H9 (cell line): ENCODE data around the gene CD300A. TPM values are rescaled to one million over a fixed set of nuclear protein-coding genes. Genes with fewer than 3 reads are reported as not detected.
A peak's percentile ranks its signal among the peaks of the same experiment; 100 is the strongest.

ENCODE experiments used
- DNase-seq: peaks from one replicate; pipeline ENCODE4 v3.0.0-alpha.2; 2017
- H2AFZ ChIP-seq: one replicate; pipeline ENCODE4 v1.6.1; 2013; ENCODE audit warnings: mild to moderate bottlenecking, low read length, control low read depth, moderate library complexity
- H2AK5ac ChIP-seq: 2 replicates; pipeline ENCODE4 v1.6.1; 2013; ENCODE audit warnings: low read length, control low read depth, mixed read lengths; ENCODE audit not compliant: insufficient read length
- H2BK120ac ChIP-seq: one replicate; pipeline ENCODE4 v1.6.1; 2013; ENCODE audit warnings: low read depth, mild to moderate bottlenecking, low read length, control low read depth, inconsistent platforms; ENCODE audit not compliant: poor library complexity, severe bottlenecking
- H2BK12ac ChIP-seq: 2 replicates; pipeline ENCODE4 v1.6.1; 2013; ENCODE audit warnings: low read length, control low read depth, mixed read lengths, low read depth; ENCODE audit not compliant: insufficient read length
- H2BK15ac ChIP-seq: 2 replicates; pipeline ENCODE4 v1.6.1; 2013; ENCODE audit warnings: low read depth, low read length, control low read depth
- H2BK20ac ChIP-seq: one replicate; pipeline ENCODE4 v1.6.1; 2013; ENCODE audit warnings: low read depth, mild to moderate bottlenecking, low read length, control low read depth, inconsistent platforms; ENCODE audit not compliant: poor library complexity, severe bottlenecking
- H2BK5ac ChIP-seq: 2 replicates; pipeline ENCODE4 v1.6.1; 2013; ENCODE audit warnings: low read length, control low read depth, mixed read lengths; ENCODE audit not compliant: insufficient read length
- H3K14ac ChIP-seq: 2 replicates; pipeline ENCODE4 v1.6.1; 2013; ENCODE audit warnings: low read length, control low read depth; ENCODE audit not compliant: insufficient read depth
- H3K18ac ChIP-seq: 2 replicates; pipeline ENCODE4 v1.6.1; 2013; ENCODE audit warnings: low read depth, mild to moderate bottlenecking, mixed read lengths, low read length, control low read depth; ENCODE audit not compliant: insufficient read length
- H3K23ac ChIP-seq: 2 replicates; pipeline ENCODE4 v1.6.1; 2013; ENCODE audit warnings: low read length, control low read depth, mixed read lengths, low read depth; ENCODE audit not compliant: insufficient read length
- H3K23me2 ChIP-seq: 2 replicates; pipeline ENCODE4 v1.6.1; 2013; ENCODE audit warnings: low read depth, mild to moderate bottlenecking, mixed read lengths, low read length, control low read depth; ENCODE audit not compliant: insufficient read length, poor library complexity, severe bottlenecking
- H3K27ac ChIP-seq: 2 replicates; pipeline ENCODE4 v1.5.1; 2013; ENCODE audit warnings: low read length, control low read depth, mixed read lengths, low read depth; ENCODE audit not compliant: insufficient read length
- H3K27me3 ChIP-seq: 2 replicates; pipeline ENCODE4 v1.6.1; 2013; ENCODE audit warnings: low read length, control low read depth, inconsistent platforms; ENCODE audit not compliant: insufficient read depth
- H3K4ac ChIP-seq: 2 replicates; pipeline ENCODE4 v1.6.1; 2013; ENCODE audit warnings: low read depth, mild to moderate bottlenecking, control low read depth, inconsistent platforms, low read length, moderate library complexity
- H3K4me1 ChIP-seq: 2 replicates; pipeline ENCODE4 v1.6.1; 2013; ENCODE audit warnings: low read length, control low read depth, inconsistent platforms; ENCODE audit not compliant: insufficient read depth
- H3K4me2 ChIP-seq: 2 replicates; pipeline ENCODE4 v1.6.1; 2013; ENCODE audit warnings: low read length, control low read depth, mixed read lengths; ENCODE audit not compliant: insufficient read length, insufficient read depth
- H3K56ac ChIP-seq: 2 replicates; pipeline ENCODE4 v1.6.1; 2013; ENCODE audit warnings: low read depth, mild to moderate bottlenecking, mixed read lengths, low read length, control low read depth; ENCODE audit not compliant: insufficient read length
- H3K79me1 ChIP-seq: 2 replicates; pipeline ENCODE4 v1.6.1; 2013; ENCODE audit warnings: low read depth, mild to moderate bottlenecking, moderate library complexity, low read length, control low read depth, inconsistent platforms; ENCODE audit not compliant: insufficient read depth, poor library complexity, severe bottlenecking
- H3K79me2 ChIP-seq: 2 replicates; pipeline ENCODE4 v1.6.1; 2013; ENCODE audit warnings: low read length, control low read depth, inconsistent platforms; ENCODE audit not compliant: insufficient read depth
- H3K9ac ChIP-seq: 2 replicates; pipeline ENCODE4 v1.6.1; 2013; ENCODE audit warnings: low read length, control low read depth, mixed read lengths; ENCODE audit not compliant: insufficient read length; ENCODE audit errors: extremely low read depth
- H3K9me3 ChIP-seq: one replicate; pipeline ENCODE4 v1.6.1; 2013; ENCODE audit warnings: low read depth, low read length, inconsistent platforms; ENCODE audit not compliant: control insufficient read depth
- H3T11ph ChIP-seq: one replicate; pipeline ENCODE4 v1.6.1; 2013; ENCODE audit warnings: mild to moderate bottlenecking, low read length, control low read depth, inconsistent platforms
- H4K20me1 ChIP-seq: one replicate; pipeline ENCODE4 v1.6.1; 2013; ENCODE audit not compliant: control insufficient read depth, insufficient read length, insufficient read depth
- H4K5ac ChIP-seq: 2 replicates; pipeline ENCODE4 v1.6.1; 2013; ENCODE audit warnings: low read depth, mild to moderate bottlenecking, mixed read lengths, low read length, control low read depth; ENCODE audit not compliant: insufficient read length
- H4K8ac ChIP-seq: replicated peaks from 2 replicates; pipeline ENCODE4 v1.6.1; 2013; ENCODE audit warnings: low read length, control low read depth, mixed read lengths, low read depth; ENCODE audit not compliant: insufficient read length
- H4K91ac ChIP-seq: 2 replicates; pipeline ENCODE4 v1.6.1; 2013; ENCODE audit warnings: low read depth, mild to moderate bottlenecking, moderate library complexity, mixed read lengths, low read length, control low read depth; ENCODE audit not compliant: insufficient read length
- H3K27ac Mint-ChIP-seq, 3 experiments: 2 replicates in 2 of 3; 3 replicates in 1 of 3; pipeline ENCODE4 v1.8.0; 2020 to 2021; ENCODE audit warnings: mixed read lengths in 3 of 3, mild to moderate bottlenecking in 1 of 3, moderate library complexity in 1 of 3
- H3K27me3 Mint-ChIP-seq: 2 replicates; pipeline ENCODE4 v1.8.0; 2021; ENCODE audit warnings: low read depth, mild to moderate bottlenecking, moderate library complexity, mixed read lengths
- H3K36me3 Mint-ChIP-seq, 3 experiments: 2 replicates in 2 of 3; 3 replicates in 1 of 3; pipeline ENCODE4 v1.8.0; 2020 to 2021; ENCODE audit warnings: low read depth in 3 of 3, mixed read lengths in 3 of 3; ENCODE audit not compliant: insufficient read depth in 1 of 3
- H3K4me1 Mint-ChIP-seq, 2 experiments: 2 replicates each; pipeline ENCODE4 v1.8.0; 2020; ENCODE audit warnings: mixed read lengths in 2 of 2
- H3K4me3 Mint-ChIP-seq, 2 experiments: 2 replicates in 1 of 2; 3 replicates in 1 of 2; pipeline ENCODE4 v1.8.0; 2020 to 2021; ENCODE audit warnings: mild to moderate bottlenecking in 2 of 2, mixed read lengths in 2 of 2, moderate library complexity in 1 of 2
- H3K9me3 Mint-ChIP-seq, 2 experiments: 2 replicates in 1 of 2; 3 replicates in 1 of 2; pipeline ENCODE4 v1.8.0; 2020; ENCODE audit warnings: mild to moderate bottlenecking in 2 of 2, mixed read lengths in 2 of 2, moderate library complexity in 1 of 2
- CTCF ChIP-seq: fragments of 200-600 bp; sonication (generic); conservative IDR thresholded peaks from 3 replicates; pipeline ENCODE4 v1.8.0; 2021; ENCODE audit warnings: antibody characterized with exemption, mild to moderate bottlenecking
- WGBS: extraction: QIAGEN DNeasy Blood & Tissue Kit; methylation state at CpG from one replicate; pipeline ENCODE4 v1.1.7; 2013; ENCODE audit warnings: missing lambda C conversion rate, low lambda C conversion rate, mixed read lengths; ENCODE audit not compliant: insufficient read length; ENCODE audit errors: extremely low coverage; 5-methylcytosine and 5-hydroxymethylcytosine counted together
- total RNA-seq: library from RNA; stranded (reverse); gene quantifications from 2 replicates; pipeline ENCODE4 v1.2.1, GENCODE V29; 2021

Gene CD300A
- total RNA-seq, 1 experiment from 2014 or later = not detected

GRCh38 chr17:74444406-74444805 lies 22.0 kb upstream of the CD300A start:
- Histone ChIP-seq H4K8ac (no peak overlapping the region), H3K9ac (no peak overlapping the region), H3K14ac (no peak overlapping the region), H3K4me2 (no peak overlapping the region), H3K9me3 (no peaks in the 10 kb centered on the region), H2AK5ac (no peak overlapping the region), H3K23ac (no peak overlapping the region), H3K23me2 (no peaks in the 10 kb centered on the region), H3K27ac (no peak overlapping the region), H2BK15ac (no peak overlapping the region), H3K4ac (no peak overlapping the region), H3K56ac (no peak overlapping the region), H2BK12ac (no peak overlapping the region), H3K79me1 (no peaks in the 10 kb centered on the region), H3K79me2 (no peaks in the 10 kb centered on the region), H4K5ac (no peak overlapping the region), H3K4me1 (no peaks in the 10 kb centered on the region; the same call in 1 of the 2 replicates), H3K18ac (no peak overlapping the region), H2BK5ac (no peak overlapping the region), H4K20me1 (no peaks in the 10 kb centered on the region), H2BK20ac (no peak overlapping the region), H3K27me3 (no peaks in the 10 kb centered on the region), H4K91ac (no peak overlapping the region), H2BK120ac (no peak overlapping the region), H3T11ph (no peak overlapping the region), H2AFZ (no peak overlapping the region)
- H3K4me1 Mint-ChIP-seq = peaks cover 19 to 23% of the 10 kb centered on the region in 2 experiments
- H3K36me3 Mint-ChIP-seq = peaks cover 3 to 34% (median 8%) of the 10 kb centered on the region in 3 experiments; a peak in 5 of 7 replicates
- DNase-seq = peak; percentile 68
- H3K4me3 Mint-ChIP-seq = no peak overlapping the region
- no peak overlapping the region; a peak in 1 of 7 replicates for H3K27ac Mint-ChIP-seq
- peaks cover 7% of the 10 kb centered on the region for H3K27me3 Mint-ChIP-seq
- TF ChIP-seq CTCF = no peak
- no peaks in the 10 kb centered on the region for H3K9me3 Mint-ChIP-seq
- WGBS = no CpG with 5 or more reads among the region's 12 CpGs
